ENCODE results near the gene LYPD8.

Gene LYPD8

DNA sequence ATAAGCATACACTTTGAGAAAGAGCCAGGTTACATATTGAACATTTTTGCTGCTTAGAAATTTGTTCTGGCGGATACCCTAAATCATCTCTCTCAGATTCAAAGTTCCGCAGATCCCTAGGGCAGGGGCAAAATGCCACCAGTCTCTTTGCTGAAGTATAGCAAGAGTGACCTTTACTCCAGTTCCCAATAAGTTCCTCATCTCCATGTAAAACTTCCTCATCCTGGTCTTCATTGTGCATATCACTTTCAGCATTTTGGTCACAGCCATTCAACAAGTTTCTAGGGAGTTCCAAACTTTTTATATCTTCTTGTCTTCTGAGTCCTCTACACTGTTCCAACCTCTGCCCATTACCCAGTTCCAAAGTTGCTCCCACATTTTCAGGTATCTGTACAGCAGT is 23.3 kb upstream of the LYPD8 start:
- no peak for TF ChIP-seq CREB1 (IDR thresholded peaks at IDR 0.05; ENCODE audit: low read depth)
- no peak for TF ChIP-seq TCF12 (IDR thresholded peaks at IDR 0.05; ENCODE audit: low read depth)
- TF ChIP-seq EP300 (IDR thresholded peaks at IDR 0.05; ENCODE audit: borderline replicate concordance) = no peak
- TF ChIP-seq CEBPB (IDR thresholded peaks at IDR 0.05) = no peak
- no peak for TF ChIP-seq ZBTB7A (IDR thresholded peaks at IDR 0.05; ENCODE audit: low read depth)
- TF ChIP-seq RAD21 (IDR thresholded peaks at IDR 0.05; ENCODE audit: low read depth) = no peak
- TF ChIP-seq FOXM1 (IDR thresholded peaks at IDR 0.05; ENCODE audit: borderline replicate concordance, low read depth) = no peak
- TF ChIP-seq YY1 (IDR thresholded peaks at IDR 0.05; ENCODE audit: low read depth) = no peak
- TF ChIP-seq, protein P1, sequence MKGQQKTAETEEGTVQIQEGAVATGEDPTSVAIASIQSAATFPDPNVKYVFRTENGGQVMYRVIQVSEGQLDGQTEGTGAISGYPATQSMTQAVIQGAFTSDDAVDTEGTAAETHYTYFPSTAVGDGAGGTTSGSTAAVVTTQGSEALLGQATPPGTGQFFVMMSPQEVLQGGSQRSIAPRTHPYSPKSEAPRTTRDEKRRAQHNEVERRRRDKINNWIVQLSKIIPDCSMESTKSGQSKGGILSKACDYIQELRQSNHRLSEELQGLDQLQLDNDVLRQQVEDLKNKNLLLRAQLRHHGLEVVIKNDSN (IDR thresholded peaks at IDR 0.05) = no peak
- TF ChIP-seq TEAD4 (IDR thresholded peaks at IDR 0.05) = no peak
- no peak for TF ChIP-seq EGR1 (IDR thresholded peaks at IDR 0.05)
- TF ChIP-seq NFIC (IDR thresholded peaks at IDR 0.05) = no peak
- TF ChIP-seq, protein P2, sequence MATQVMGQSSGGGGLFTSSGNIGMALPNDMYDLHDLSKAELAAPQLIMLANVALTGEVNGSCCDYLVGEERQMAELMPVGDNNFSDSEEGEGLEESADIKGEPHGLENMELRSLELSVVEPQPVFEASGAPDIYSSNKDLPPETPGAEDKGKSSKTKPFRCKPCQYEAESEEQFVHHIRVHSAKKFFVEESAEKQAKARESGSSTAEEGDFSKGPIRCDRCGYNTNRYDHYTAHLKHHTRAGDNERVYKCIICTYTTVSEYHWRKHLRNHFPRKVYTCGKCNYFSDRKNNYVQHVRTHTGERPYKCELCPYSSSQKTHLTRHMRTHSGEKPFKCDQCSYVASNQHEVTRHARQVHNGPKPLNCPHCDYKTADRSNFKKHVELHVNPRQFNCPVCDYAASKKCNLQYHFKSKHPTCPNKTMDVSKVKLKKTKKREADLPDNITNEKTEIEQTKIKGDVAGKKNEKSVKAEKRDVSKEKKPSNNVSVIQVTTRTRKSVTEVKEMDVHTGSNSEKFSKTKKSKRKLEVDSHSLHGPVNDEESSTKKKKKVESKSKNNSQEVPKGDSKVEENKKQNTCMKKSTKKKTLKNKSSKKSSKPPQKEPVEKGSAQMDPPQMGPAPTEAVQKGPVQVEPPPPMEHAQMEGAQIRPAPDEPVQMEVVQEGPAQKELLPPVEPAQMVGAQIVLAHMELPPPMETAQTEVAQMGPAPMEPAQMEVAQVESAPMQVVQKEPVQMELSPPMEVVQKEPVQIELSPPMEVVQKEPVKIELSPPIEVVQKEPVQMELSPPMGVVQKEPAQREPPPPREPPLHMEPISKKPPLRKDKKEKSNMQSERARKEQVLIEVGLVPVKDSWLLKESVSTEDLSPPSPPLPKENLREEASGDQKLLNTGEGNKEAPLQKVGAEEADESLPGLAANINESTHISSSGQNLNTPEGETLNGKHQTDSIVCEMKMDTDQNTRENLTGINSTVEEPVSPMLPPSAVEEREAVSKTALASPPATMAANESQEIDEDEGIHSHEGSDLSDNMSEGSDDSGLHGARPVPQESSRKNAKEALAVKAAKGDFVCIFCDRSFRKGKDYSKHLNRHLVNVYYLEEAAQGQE (IDR thresholded peaks at IDR 0.05; ENCODE audit: low read depth) = no peak
- TF ChIP-seq, protein P3, sequence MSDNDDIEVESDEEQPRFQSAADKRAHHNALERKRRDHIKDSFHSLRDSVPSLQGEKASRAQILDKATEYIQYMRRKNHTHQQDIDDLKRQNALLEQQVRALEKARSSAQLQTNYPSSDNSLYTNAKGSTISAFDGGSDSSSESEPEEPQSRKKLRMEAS (IDR thresholded peaks at IDR 0.05) = no peak
- TF ChIP-seq TAF1 (IDR thresholded peaks at IDR 0.05; ENCODE audit: low read depth) = no peak

DNA sequence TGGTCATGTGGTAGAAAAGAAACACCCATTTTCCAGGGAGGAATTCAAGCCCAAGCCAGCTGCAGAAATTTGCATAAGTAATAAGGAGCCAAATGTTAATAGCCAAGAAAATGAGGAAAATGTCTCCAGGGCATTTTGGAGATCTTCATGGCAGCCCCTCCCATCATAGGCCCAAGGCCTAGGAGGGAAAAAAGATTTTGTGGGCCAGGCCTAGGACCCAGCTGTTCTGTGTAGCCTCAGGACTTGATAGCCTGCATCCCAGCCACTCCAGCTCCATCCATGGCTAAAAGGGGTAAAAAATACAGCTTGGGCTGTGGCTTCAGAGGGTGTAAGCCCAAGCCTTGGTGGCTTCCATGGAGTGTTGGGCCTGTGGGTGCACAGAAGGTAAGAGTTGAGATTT is 21.4 kb upstream of the LYPD8 start:
- TF ChIP-seq, protein P1 (IDR thresholded peaks at IDR 0.05) = no peak
- TF ChIP-seq RAD21 (IDR thresholded peaks at IDR 0.05; ENCODE audit: low read depth) (no peak), TAF1 (IDR thresholded peaks at IDR 0.05; ENCODE audit: low read depth) (no peak), ZBTB7A (IDR thresholded peaks at IDR 0.05; ENCODE audit: low read depth) (no peak), YY1 (IDR thresholded peaks at IDR 0.05; ENCODE audit: low read depth) (no peak), CEBPB (IDR thresholded peaks at IDR 0.05) (no peak), TEAD4 (IDR thresholded peaks at IDR 0.05) (no peak), FOXM1 (IDR thresholded peaks at IDR 0.05; ENCODE audit: borderline replicate concordance, low read depth) (no peak), EGR1 (IDR thresholded peaks at IDR 0.05) (no peak), EP300 (IDR thresholded peaks at IDR 0.05; ENCODE audit: borderline replicate concordance) (no peak), CREB1 (IDR thresholded peaks at IDR 0.05; ENCODE audit: low read depth) (no peak), TCF12 (IDR thresholded peaks at IDR 0.05; ENCODE audit: low read depth) (no peak), NFIC (IDR thresholded peaks at IDR 0.05) (no peak)
- TF ChIP-seq, protein P3 (IDR thresholded peaks at IDR 0.05) = no peak
- TF ChIP-seq, protein P2 (IDR thresholded peaks at IDR 0.05; ENCODE audit: low read depth) = no peak

DNA sequence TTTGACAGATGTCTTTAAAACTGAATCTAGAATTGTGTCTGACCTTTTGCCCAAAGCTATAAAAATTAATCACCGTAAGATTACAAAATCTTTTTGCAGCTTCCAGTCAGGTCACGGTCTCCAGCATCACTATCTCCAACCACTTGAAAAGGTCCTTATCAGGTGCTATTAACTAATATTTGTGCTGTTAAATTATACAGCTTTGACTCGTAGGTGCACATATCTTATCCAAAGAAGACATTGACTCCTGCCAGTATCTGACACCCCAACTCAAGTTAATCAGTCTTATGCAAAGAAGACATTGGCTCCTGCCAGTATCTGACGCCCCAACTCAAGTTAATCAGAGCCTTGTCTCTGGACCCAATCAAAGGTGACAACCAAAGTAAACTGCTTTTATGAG is 19.9 kb upstream of the LYPD8 start:
- TF ChIP-seq ZBTB7A (IDR thresholded peaks at IDR 0.05; ENCODE audit: low read depth) (no peak), TCF12 (IDR thresholded peaks at IDR 0.05; ENCODE audit: low read depth) (no peak), CREB1 (IDR thresholded peaks at IDR 0.05; ENCODE audit: low read depth) (no peak), TEAD4 (IDR thresholded peaks at IDR 0.05) (no peak), EGR1 (IDR thresholded peaks at IDR 0.05) (no peak), CEBPB (IDR thresholded peaks at IDR 0.05) (no peak), RAD21 (IDR thresholded peaks at IDR 0.05; ENCODE audit: low read depth) (no peak), YY1 (IDR thresholded peaks at IDR 0.05; ENCODE audit: low read depth) (no peak), EP300 (IDR thresholded peaks at IDR 0.05; ENCODE audit: borderline replicate concordance) (no peak), TAF1 (IDR thresholded peaks at IDR 0.05; ENCODE audit: low read depth) (no peak), NFIC (IDR thresholded peaks at IDR 0.05) (no peak), FOXM1 (IDR thresholded peaks at IDR 0.05; ENCODE audit: borderline replicate concordance, low read depth) (no peak)
- TF ChIP-seq, protein P2 (IDR thresholded peaks at IDR 0.05; ENCODE audit: low read depth) = no peak
- TF ChIP-seq, protein P3 (IDR thresholded peaks at IDR 0.05) = no peak
- TF ChIP-seq, protein P1 (IDR thresholded peaks at IDR 0.05) = no peak

Measured in Ishikawa (cell line).